MCF 10A (cell line): ENCODE data around the gene ACTG2. TPM values are rescaled to one million over a fixed set of nuclear protein-coding genes. Genes with fewer than 3 reads are reported as not detected.

Experiments used
- BruUV-seq: library from RNA; stranded (reverse); fragments of 400-500 nt; replicated peaks from 2 replicates; lab custom pipeline; 2021; lab: Mats Ljungman, UMichigan
- CTCF ChIA-PET: fragments of 300-600 bp; sonication (Branson Sonifier 250); formaldehyde crosslinking; extraction: SDS; loops from one replicate; lab custom pipeline; 2021; ENCODE audit warnings: antibody characterized with exemption, inconsistent platforms; lab: Yijun Ruan, JAX
- POLR2A ChIA-PET: fragments of 300-600, 350-650 bp; sonication (Branson Sonifier 250); formaldehyde crosslinking; extraction: SDS; loops from one replicate; lab custom pipeline; 2020; ENCODE audit warnings: antibody characterized with exemption, inconsistent platforms; lab: Yijun Ruan, JAX
- DNase-seq: peaks from one replicate; pipeline ENCODE4 v3.0.0-alpha.2; 2018; ENCODE audit not compliant: unreplicated experiment
- H3K27ac Mint-ChIP-seq: one replicate; pipeline ENCODE4 v1.8.0; 2022; ENCODE audit warnings: mild to moderate bottlenecking, low read depth, mixed read lengths; ENCODE audit not compliant: unreplicated experiment
- H3K27me3 Mint-ChIP-seq: one replicate; pipeline ENCODE4 v1.8.0; 2022; ENCODE audit warnings: mixed read lengths; ENCODE audit not compliant: insufficient read depth, unreplicated experiment
- H3K36me3 Mint-ChIP-seq: one replicate; pipeline ENCODE4 v1.8.0; 2022; ENCODE audit warnings: mild to moderate bottlenecking, moderate library complexity, mixed read lengths; ENCODE audit not compliant: insufficient read depth, unreplicated experiment
- H3K4me1 Mint-ChIP-seq: one replicate; pipeline ENCODE4 v1.8.0; 2022; ENCODE audit warnings: mixed read lengths; ENCODE audit not compliant: insufficient read depth, unreplicated experiment
- H3K4me3 Mint-ChIP-seq: one replicate; pipeline ENCODE4 v1.8.0; 2022; ENCODE audit warnings: mild to moderate bottlenecking, moderate library complexity, mixed read lengths; ENCODE audit not compliant: unreplicated experiment
- H3K9me3 Mint-ChIP-seq: one replicate; pipeline ENCODE4 v1.8.0; 2022; ENCODE audit warnings: mixed read lengths; ENCODE audit not compliant: unreplicated experiment
- CTCF ChIP-seq: fragments of 200-600 bp; IDR thresholded peaks from one replicate; pipeline ENCODE4 v1.8.0; 2022; ENCODE audit warnings: antibody characterized with exemption, mild to moderate bottlenecking; ENCODE audit not compliant: unreplicated experiment
- intact Hi-C: fragments of 100-400 bp; cut with micrococcal nuclease; formaldehyde crosslinking; loops from 2 replicates; pipeline ENCODE4 v1.14.1; 2022
- total RNA-seq: library from RNA; stranded (reverse); gene quantifications from 2 replicates; pipeline ENCODE4 v1.2.3, GENCODE V29; 2022

ACTG2 gene
- total RNA-seq, 1 experiment from 2014 or later, result not detected

GRCh38 chr2:73889206-73889605 is 3.6 kb upstream of the ACTG2 start:
- CTCF ChIA-PET, result no interaction called here
- BruUV-seq, result no TSS peak
- H3K36me3 Mint-ChIP-seq, result no peaks in the 10 kb centered on the region
- intact Hi-C loops, result no loop called here
- no peak overlapping the region for H3K27ac Mint-ChIP-seq
- no peaks in the 10 kb centered on the region for H3K27me3 Mint-ChIP-seq
- H3K4me3 Mint-ChIP-seq, result no peak overlapping the region
- POLR2A ChIA-PET, result no interaction called here
- no peak for DNase-seq
- no peaks in the 10 kb centered on the region for H3K9me3 Mint-ChIP-seq
- no peaks in the 10 kb centered on the region for H3K4me1 Mint-ChIP-seq
- TF ChIP-seq CTCF, result no peak

- intact Hi-C loops, result no loop called here
- BruUV-seq, result no TSS peak
- Mint-ChIP-seq H3K9me3 (no peaks in the 10 kb centered on the region), H3K4me1 (no peaks in the 10 kb centered on the region), H3K36me3 (no peaks in the 10 kb centered on the region), H3K27ac (no peak overlapping the region), H3K27me3 (no peaks in the 10 kb centered on the region), H3K4me3 (no peak overlapping the region)
- no peak for DNase-seq
- CTCF ChIA-PET, result interaction anchor here (0.5 to 0.6 kb wide), 3 partner anchors 241 to 699 kb away, joined by 3 to 4 read pairs (median 3); no protein-coding TSS in a partner anchor
- POLR2A ChIA-PET, result no interaction called here
- TF ChIP-seq CTCF, result no peak
These were observed 2.3 kb upstream of the ACTG2 start for GRCh38 chr2:73890301-73891092.

GRCh38 chr2:73891276-73891901 is 1.4 kb upstream of the ACTG2 start:
- TF ChIP-seq CTCF, result no peak
- H3K4me1 Mint-ChIP-seq, result no peaks in the 10 kb centered on the region
- no peaks in the 10 kb centered on the region for H3K27me3 Mint-ChIP-seq
- ChIA-PET CTCF (interaction anchor here (0.5 to 1.3 kb wide), 3 partner anchors 12 to 698 kb away, joined by 3 to 5 read pairs (median 3); no protein-coding TSS in a partner anchor), POLR2A (interaction anchor here (1.3 kb wide), 1 partner anchor 19 kb away, joined by 5 read pairs; no protein-coding TSS in a partner anchor)
- no TSS peak for BruUV-seq
- H3K4me3 Mint-ChIP-seq, result no peak overlapping the region
- intact Hi-C loops, result no loop called here
- H3K36me3 Mint-ChIP-seq, result no peaks in the 10 kb centered on the region
- no peak for DNase-seq
- no peak overlapping the region for H3K27ac Mint-ChIP-seq
- H3K9me3 Mint-ChIP-seq, result no peaks in the 10 kb centered on the region

GRCh38 chr2:73893764-73894474 is 1.1 kb downstream of the ACTG2 start:
- ChIA-PET POLR2A (no interaction called here), CTCF (no interaction called here)
- no TSS peak for BruUV-seq
- H3K27me3 Mint-ChIP-seq, result no peaks in the 10 kb centered on the region
- DNase-seq, result no peak
- TF ChIP-seq CTCF, result no peak
- no peaks in the 10 kb centered on the region for H3K9me3 Mint-ChIP-seq
- no peaks in the 10 kb centered on the region for H3K4me1 Mint-ChIP-seq
- H3K36me3 Mint-ChIP-seq, result no peaks in the 10 kb centered on the region
- H3K4me3 Mint-ChIP-seq, result no peak overlapping the region
- intact Hi-C loops, result no loop called here
- H3K27ac Mint-ChIP-seq, result no peak overlapping the region
